ENCODE results near the gene ANKRA2. TPM values are rescaled to one million over a fixed set of nuclear protein-coding genes. Genes with fewer than 3 reads are reported as not detected.

The ANKRA2 gene
- total RNA-seq (2021; fragmentation: NEBNext Ultra II Directional; extraction: Animal tissue kit (Norgen Biotek cat#: 25700)) (10.3 and 12.6 TPM in 2 replicates), polyA plus RNA-seq (2011; rRNA removed) (5.6 and 7.0 TPM in 2 replicates), polyA minus RNA-seq (2011; rRNA and poly(A)+ RNA removed) (3.4 and 6.0 TPM in 2 replicates)
- 11.1 TPM for polyA plus RNA-seq (2011; cell fraction: cytosol; rRNA removed)
- polyA plus RNA-seq (2011; cell fraction: nucleus; rRNA removed) = 8.7 TPM
- 8.4 to 13.2 TPM (median 9.9 TPM) in 4 replicates for polyA plus RNA-seq (2012, experiment 1 of 2)
- polyA plus RNA-seq (2012, experiment 2 of 2) = 2.7 TPM
- 11.3 TPM for polyA plus RNA-seq (2013, experiment 1 of 2)
- polyA plus RNA-seq (2013, experiment 2 of 2) = 9.2 TPM
- 8.4 TPM for polyA minus RNA-seq (2011; cell fraction: cytosol; rRNA and poly(A)+ RNA removed)
- 13.6 TPM for polyA minus RNA-seq (2011; cell fraction: nucleus; rRNA and poly(A)+ RNA removed)
- long read RNA-seq, experiment 1, partial matches to known transcripts = 0 of 7 reads
- long read RNA-seq, experiment 1, other reads (novel, unspliced or antisense) = 3 of 7 reads
- long read RNA-seq, experiment 2, transcript ANKRA2-201 (9 exons, 2,063 nt) = major isoform, 18 of 22 reads
- long read RNA-seq, experiment 2, partial matches to known transcripts = 0 of 22 reads
- long read RNA-seq, experiment 2, other reads (novel, unspliced or antisense) = 4 of 22 reads

GRCh38 chr5:73565139-73565968 lies at the start of gene ANKRA2, which contains the start of gene UTP15:
Gene ANKRA2, minus strand, starts transcription at chr5:73565639. Its CDS starts 2,758 bp downstream, at chr5:73562881.
Gene UTP15, plus strand, starts transcription at chr5:73565743. Its CDS starts 1,602 bp downstream, at chr5:73567345.
- peak within 1 kb of the TSS; percentile 78 for H3K56ac ChIP-seq (replicated peaks; ENCODE audit: insufficient read length, low read depth, low read length)
- no peak within 1 kb of the TSS for H3K23ac ChIP-seq (ENCODE audit: insufficient read length)
- H3K14ac ChIP-seq (ENCODE audit: insufficient read length) = no peak within 1 kb of the TSS
- no peak within 1 kb of the TSS for H2BK15ac ChIP-seq (ENCODE audit: low read length)
- H3K9ac ChIP-seq (replicated peaks in 1 of 4; ENCODE audit: extremely low read depth in 1 of 4, low read depth in 3 of 4, low read length in 3 of 4) = peak within 1 kb of the TSS; percentile 90 to 96 (median 94)
- no peak within 1 kb of the TSS for H3K4ac ChIP-seq (replicated peaks; ENCODE audit: insufficient read length, low read depth, low read length)
- H2BK12ac ChIP-seq (ENCODE audit: low read depth, low read length) = no peak within 1 kb of the TSS; the same call in 1 of the 2 replicates
- no peak within 1 kb of the TSS for H2BK120ac ChIP-seq (replicated peaks; ENCODE audit: low read depth, low read length)
- H4K91ac ChIP-seq (replicated peaks; ENCODE audit: insufficient read length, low read length) = no peak within 1 kb of the TSS
- H3K23me2 ChIP-seq (ENCODE audit: low read depth, low read length) = peaks cover 9% of the 10 kb centered on the region
- peak within 1 kb of the TSS; percentile 73 for H3K27ac ChIP-seq (ENCODE audit: low read depth, low read length)
- peak within 1 kb of the TSS; percentile 90 for H2AFZ ChIP-seq (ENCODE audit: low read length)
- peaks cover 2 to 19% (median 6%) of the 10 kb centered on the region in 4 experiments; a peak in 6 of 8 replicates for H3K36me3 ChIP-seq (ENCODE audit: control insufficient read depth in 2 of 4, insufficient read depth in 4 of 4, low read length in 3 of 4)
- 3% methylated on average over 62 of the region's 62 CpGs; no CpG with 5 or more reads in 1 of the 2 experiments for WGBS, 2 experiments (ENCODE audit: extremely low coverage in 1 of 2, insufficient coverage in 1 of 2, insufficient read length in 1 of 2, insufficient replicate concordance in 2 of 2, low coverage in 1 of 2, low lambda C conversion rate in 2 of 2, missing lambda C conversion rate in 1 of 2)
- H4K8ac ChIP-seq (ENCODE audit: extremely low read depth, insufficient read depth, low read length) = peak within 1 kb of the TSS; percentile 99
- ChIA-PET CTCF (ENCODE audit: partially characterized antibody) (interaction anchor here (1.0 to 2.9 kb wide), 7 partner anchors 9 to 227 kb away, joined by 3 to 12 read pairs (median 6); no protein-coding TSS in a partner anchor), POLR2A (ENCODE audit: partially characterized antibody) (interaction anchor here (0.6 to 1.8 kb wide), 8 partner anchors 9 to 167 kb away, joined by 3 to 5 read pairs (median 3); no protein-coding TSS in a partner anchor)
- peaks cover 15 to 46% of the 10 kb centered on the region in 2 experiments for H3K79me2 ChIP-seq (ENCODE audit: control insufficient read depth in 1 of 2, insufficient read depth in 2 of 2, low read length in 2 of 2)
- no peak within 1 kb of the TSS for H2BK20ac ChIP-seq (ENCODE audit: low read length)
- FAIRE-seq (peak; percentile 71), DNase-seq (ENCODE audit: low read depth in 1 of 2, low spot score in 2 of 2) (peak; percentile 92 to 99)
- H3K79me1 ChIP-seq (ENCODE audit: low read depth, low read length) = 0 out of 2 replicates have a peak, but pooled peaks cover 3% of the 10 kb centered on the region
- peak within 1 kb of the TSS; percentile 85 to 99 (median 93) for H3K4me3 ChIP-seq (ENCODE audit: extremely low read depth in 1 of 4, insufficient read depth in 2 of 4, low read depth in 3 of 4, low read length in 4 of 4)
- H4K5ac ChIP-seq (ENCODE audit: insufficient read length, low read depth, low read length) = peak within 1 kb of the TSS; percentile 57
- H3K27me3 ChIP-seq (replicated peaks in 1 of 4; ENCODE audit: control insufficient read depth in 3 of 4, extremely low read depth in 1 of 4, insufficient read depth in 3 of 4, low read length in 3 of 4) = no peaks in the 10 kb centered on the region
- peaks cover 0 to 3% (median 0%) of the 10 kb centered on the region in 4 experiments; a peak in 1 of 7 replicates for H3K4me1 ChIP-seq (replicated peaks in 1 of 4; ENCODE audit: control insufficient read depth in 3 of 4, insufficient read depth in 4 of 4, low read length in 3 of 4)
- peak within 1 kb of the TSS; percentile 75 to 97 for H3K4me2 ChIP-seq (ENCODE audit: insufficient read depth in 1 of 2, low read depth in 2 of 2, low read length in 2 of 2)
- H4K20me1 ChIP-seq (replicated peaks in 1 of 2; ENCODE audit: control insufficient read depth in 1 of 2, insufficient read depth in 2 of 2, low read length in 2 of 2) = no peaks in the 10 kb centered on the region
- 0 out of 2 replicates have a peak within 1 kb of the TSS, but pooled peaks have one; percentile 30 for H2AK5ac ChIP-seq (ENCODE audit: low read depth, low read length)
- peak within 1 kb of the TSS; percentile 72; the same call in 1 of the 2 replicates for H3K18ac ChIP-seq (ENCODE audit: extremely low read depth, low read length)
- H3K9me3 ChIP-seq (ENCODE audit: insufficient read depth in 2 of 2, low read depth in 1 of 2, low read length in 1 of 2) = no peaks in the 10 kb centered on the region
- peak within 1 kb of the TSS; percentile 93 for H2BK5ac ChIP-seq (ENCODE audit: low read depth, low read length)
- no peak for TF ChIP-seq SIRT6 (IDR thresholded peaks at IDR 0.05; ENCODE audit: low read length)
- peak; percentile 79; the same call in 1 of the 2 replicates for TF ChIP-seq TBP (IDR thresholded peaks at IDR 0.05; ENCODE audit: low read depth, low read length)
- TF ChIP-seq E2F6 (IDR thresholded peaks at IDR 0.05) = no peak
- no peak for TF ChIP-seq EP300 (IDR thresholded peaks at IDR 0.05; ENCODE audit: borderline replicate concordance in 1 of 2, low read depth in 2 of 2, low read length in 2 of 2)
- TF ChIP-seq ATF3 (IDR thresholded peaks at IDR 0.05; ENCODE audit: insufficient read depth, low read depth, low read length) = peak; percentile 85
- no peak for TF ChIP-seq TEAD4 (IDR thresholded peaks at IDR 0.05; ENCODE audit: low read depth, low read length)

Measured in H1 (cell line).